ENCODE measurements around the gene RASSF1.

GRCh38 chr3:50294089-50294488 lies 46.5 kb downstream of the RASSF1 start:
- TF ChIP-seq CTCF (IDR thresholded peaks at IDR 0.05; ENCODE audit: low read depth, low read length), result no peak
- TF ChIP-seq MAX (IDR thresholded peaks at IDR 0.05; ENCODE audit: low read depth, low read length), result no peak
- TF ChIP-seq POLR2A (IDR thresholded peaks at IDR 0.05; ENCODE audit: extremely low read depth, insufficient read length), result no peak
